Endodermal cell (in vitro differentiated cells): Measurements from ENCODE around the gene IGSF3. TPM values are rescaled to one million over a fixed set of nuclear protein-coding genes. Genes with fewer than 3 reads are reported as not detected.

Experiments
- DNase-seq: peaks from one replicate; pipeline ENCODE4 v3.0.0-alpha.2; 2017
- H3K27ac ChIP-seq: 2 replicates; pipeline ENCODE4 v1.5.1; 2013; ENCODE audit warnings: mild to moderate bottlenecking, low read depth, low read length, moderate library complexity
- H3K27me3 ChIP-seq: 2 replicates; pipeline ENCODE4 v1.6.1; 2013; ENCODE audit warnings: mild to moderate bottlenecking, low read length, moderate library complexity; ENCODE audit not compliant: insufficient read depth, control insufficient read depth, poor library complexity, severe bottlenecking
- H3K36me3 ChIP-seq: 2 replicates; pipeline ENCODE4 v1.7.0; 2013; ENCODE audit warnings: mild to moderate bottlenecking, low read length, moderate library complexity; ENCODE audit not compliant: control insufficient read depth, insufficient read depth
- H3K4me1 ChIP-seq: one replicate; pipeline ENCODE4 v1.7.0; 2013; ENCODE audit warnings: low read length; ENCODE audit not compliant: control insufficient read depth, insufficient read depth
- H3K4me3 ChIP-seq: 2 replicates; pipeline ENCODE4 v1.5.1; 2013; ENCODE audit warnings: mild to moderate bottlenecking, low read length, moderate library complexity
- H3K9ac ChIP-seq: 2 replicates; pipeline ENCODE4 v1.6.1; 2013; ENCODE audit warnings: mild to moderate bottlenecking, low read length, moderate library complexity; ENCODE audit not compliant: poor library complexity, severe bottlenecking; ENCODE audit errors: extremely low read depth
- H3K9me3 ChIP-seq: 2 replicates; pipeline ENCODE4 v1.6.1; 2013; ENCODE audit warnings: mild to moderate bottlenecking, low read length, moderate library complexity; ENCODE audit not compliant: control insufficient read depth
- H3K27ac Mint-ChIP-seq: 2 replicates; pipeline ENCODE4 v1.8.0; 2020; ENCODE audit warnings: mixed read lengths
- H3K27me3 Mint-ChIP-seq: 2 replicates; pipeline ENCODE4 v1.8.0; 2021; ENCODE audit warnings: mild to moderate bottlenecking, mixed read lengths; ENCODE audit not compliant: insufficient read depth
- H3K36me3 Mint-ChIP-seq: 2 replicates; pipeline ENCODE4 v1.8.0; 2020; ENCODE audit warnings: low read depth, mixed read lengths
- H3K4me1 Mint-ChIP-seq: 2 replicates; pipeline ENCODE4 v1.8.0; 2020; ENCODE audit warnings: mixed read lengths
- H3K4me3 Mint-ChIP-seq: 2 replicates; pipeline ENCODE4 v1.8.0; 2020; ENCODE audit warnings: mild to moderate bottlenecking, moderate library complexity, mixed read lengths
- H3K9me3 Mint-ChIP-seq: 2 replicates; pipeline ENCODE4 v1.8.0; 2020; ENCODE audit warnings: mild to moderate bottlenecking, mixed read lengths
- CTCF ChIP-seq: fragments of 200-600 bp; sonication (generic); conservative IDR thresholded peaks from 2 replicates; pipeline ENCODE4 v1.5.0; 2021; ENCODE audit warnings: antibody characterized with exemption, mild to moderate bottlenecking
- WGBS, 2 experiments: methylation state at CpG; one replicate each; pipeline versions ENCODE4 v1.1.5 to v1.1.7; 2013; ENCODE audit warnings: missing lambda C conversion rate in 2 of 2, mixed read lengths in 1 of 2; ENCODE audit not compliant: insufficient coverage in 1 of 2, insufficient read length in 1 of 2; 5-methylcytosine and 5-hydroxymethylcytosine counted together
- total RNA-seq, 2 donors: library from RNA; stranded (reverse); fragmentation: NEBNext Ultra II Directional in 1 of 2; extraction: Animal tissue kit (Norgen Biotek cat#: 25700) in 1 of 2; gene quantifications; 2 replicates in 1 of 2; 3 replicates in 1 of 2; pipeline ENCODE4 v1.2.1, GENCODE V29; 2021

The IGSF3 gene
- total RNA-seq, 2 donors from 2014 or later, result 35.0 to 36.7 TPM

- Histone ChIP-seq H3K9ac (no peak overlapping the region), H3K4me3 (no peak overlapping the region), H3K4me1 (no peaks in the 10 kb centered on the region), H3K27me3 (no peaks in the 10 kb centered on the region), H3K36me3 (no peaks in the 10 kb centered on the region), H3K27ac (no peak overlapping the region), H3K9me3 (no peaks in the 10 kb centered on the region)
- Mint-ChIP-seq H3K27me3 (no peaks in the 10 kb centered on the region), H3K4me3 (no peak overlapping the region), H3K27ac (no peak overlapping the region), H3K4me1 (no peaks in the 10 kb centered on the region), H3K36me3 (peaks cover 27% of the 10 kb centered on the region), H3K9me3 (no peaks in the 10 kb centered on the region)
- no peak for TF ChIP-seq CTCF
- no peak for DNase-seq
- WGBS, 2 experiments, result 93 to 100% methylated on average over 1 to 3 of the region's 3 CpGs
These were observed 86.1 kb downstream of the IGSF3 start for GRCh38 chr1:116581323-116581885.

GRCh38 chr1:116580446-116581322 is 86.8 kb downstream of the IGSF3 start:
- Mint-ChIP-seq H3K36me3 (peaks cover 25% of the 10 kb centered on the region), H3K27me3 (no peaks in the 10 kb centered on the region), H3K9me3 (no peaks in the 10 kb centered on the region), H3K4me1 (peaks cover 1% of the 10 kb centered on the region), H3K27ac (no peak overlapping the region), H3K4me3 (no peak overlapping the region)
- 93% methylated on average over 7 of the region's 7 CpGs for WGBS, 2 experiments
- Histone ChIP-seq H3K36me3 (no peaks in the 10 kb centered on the region), H3K9me3 (no peaks in the 10 kb centered on the region), H3K27me3 (no peaks in the 10 kb centered on the region), H3K9ac (no peak overlapping the region), H3K4me1 (no peaks in the 10 kb centered on the region), H3K4me3 (no peak overlapping the region), H3K27ac (no peak overlapping the region)
- DNase-seq, result no peak
- TF ChIP-seq CTCF, result no peak

GRCh38 chr1:116579259-116579875 is 88.2 kb downstream of the IGSF3 start:
- no peak overlapping the region for H3K9ac ChIP-seq
- no peak for TF ChIP-seq CTCF
- 89 to 96% methylated on average over 7 to 21 of the region's 21 CpGs for WGBS, 2 experiments
- Mint-ChIP-seq H3K27ac (no peak overlapping the region), H3K4me3 (no peak overlapping the region), H3K27me3 (no peaks in the 10 kb centered on the region), H3K9me3 (no peaks in the 10 kb centered on the region), H3K4me1 (peaks cover 3% of the 10 kb centered on the region), H3K36me3 (peaks cover 18% of the 10 kb centered on the region)
- H3K9me3 ChIP-seq, result no peaks in the 10 kb centered on the region
- no peaks in the 10 kb centered on the region for H3K36me3 ChIP-seq
- H3K27me3 ChIP-seq, result no peaks in the 10 kb centered on the region
- no peak overlapping the region for H3K4me3 ChIP-seq
- H3K27ac ChIP-seq, result no peak overlapping the region
- peaks cover 7% of the 10 kb centered on the region for H3K4me1 ChIP-seq
- no peak for DNase-seq
